Neural cell (in vitro differentiated cells): ENCODE data around the gene ISCU. TPM values are rescaled to one million over a fixed set of nuclear protein-coding genes. Genes with fewer than 3 reads are reported as not detected.

Experiments
- H2AFZ ChIP-seq: fragments of 200-600, 300-800 bp; sonication (generic), shearing (Covaris generic); 2 replicates; pipeline ENCODE4 v1.6.0; 2014; ENCODE audit warnings: low read depth, mild to moderate bottlenecking, antibody characterized with exemption, low read length, moderate library complexity
- H3F3A ChIP-seq: fragments of 200-600 bp; shearing (Covaris generic); 2 replicates; pipeline ENCODE4 v1.6.1; 2016; ENCODE audit warnings: mild to moderate bottlenecking, moderate library complexity, mixed read lengths, antibody characterized with exemption, low read length; ENCODE audit not compliant: insufficient read depth, poor library complexity, severe bottlenecking
- H3K27ac ChIP-seq: fragments of 200-600, 300-800 bp; sonication (generic), shearing (Covaris generic); 2 replicates; pipeline ENCODE4 v1.5.1; 2014; ENCODE audit warnings: mild to moderate bottlenecking, low read length, moderate library complexity
- H3K27me3 ChIP-seq: fragments of 300-800, 200-600 bp; sonication (generic), shearing (Covaris generic); 2 replicates; pipeline ENCODE4 v1.6.0; 2014; ENCODE audit warnings: mild to moderate bottlenecking, low read depth, low read length, moderate library complexity; ENCODE audit not compliant: insufficient read depth
- H3K36me3 ChIP-seq: fragments of 300-800, 200-600 bp; sonication (generic), shearing (Covaris generic); 2 replicates; pipeline ENCODE4 v1.5.1; 2014; ENCODE audit warnings: mild to moderate bottlenecking, antibody characterized with exemption, low read length, moderate library complexity; ENCODE audit not compliant: insufficient read depth
- H3K4me2 ChIP-seq: fragments of 300-800, 200-600 bp; sonication (generic), shearing (Covaris generic); 2 replicates; pipeline ENCODE4 v1.6.0; 2014; ENCODE audit warnings: mild to moderate bottlenecking, low read length
- H3K4me3 ChIP-seq: fragments of 300-800, 200-600 bp; sonication (generic), shearing (Covaris generic); 2 replicates; pipeline ENCODE4 v1.5.1; 2014; ENCODE audit warnings: mild to moderate bottlenecking, low read length, moderate library complexity
- H3K79me2 ChIP-seq: fragments of 200-600 bp; shearing (Covaris generic); replicated peaks from 2 replicates; pipeline ENCODE4 v1.6.0; 2014; ENCODE audit warnings: mild to moderate bottlenecking, low read length, moderate library complexity; ENCODE audit not compliant: insufficient read depth
- H3K9ac ChIP-seq: fragments of 300-800, 200-600 bp; sonication (generic), shearing (Covaris generic); 2 replicates; pipeline ENCODE4 v1.6.1; 2016; ENCODE audit warnings: mild to moderate bottlenecking, low read length, mixed read lengths
- H3K9me2 ChIP-seq: fragments of 200-600 bp; shearing (Covaris generic); 2 replicates; pipeline ENCODE4 v1.6.1; 2016; ENCODE audit warnings: mild to moderate bottlenecking, low read length, mixed read lengths; ENCODE audit not compliant: insufficient read depth
- H3K9me3 ChIP-seq: fragments of 200-600, 300-800 bp; sonication (generic), shearing (Covaris generic); 2 replicates; pipeline ENCODE4 v1.6.1; 2016; ENCODE audit warnings: mild to moderate bottlenecking, mixed run types, low read length, moderate library complexity, mixed read lengths
- H4K20me1 ChIP-seq: fragments of 200-600 bp; shearing (Covaris generic); 2 replicates; pipeline ENCODE4 v1.6.1; 2016; ENCODE audit warnings: mild to moderate bottlenecking, mixed run types; ENCODE audit not compliant: insufficient read depth
- EP300 ChIP-seq: fragments of 450-650 bp; conservative IDR thresholded peaks from 2 replicates; pipeline ENCODE4 v1.6.1; 2014; ENCODE audit warnings: antibody characterized with exemption, mild to moderate bottlenecking, moderate library complexity; ENCODE audit not compliant: poor library complexity, severe bottlenecking
- EZH2 ChIP-seq: fragments of 200-600, 300-800 bp; shearing (Covaris generic), sonication (generic); IDR thresholded peaks from 2 replicates; pipeline ENCODE4 v1.6.1; 2014; ENCODE audit warnings: antibody characterized with exemption, low read length, borderline replicate concordance, mild to moderate bottlenecking; ENCODE audit not compliant: insufficient read depth, poor library complexity, severe bottlenecking
- MXI1 ChIP-seq: fragments of 450-650 bp; conservative IDR thresholded peaks from 2 replicates; pipeline ENCODE4 v1.6.1; 2014; ENCODE audit warnings: antibody characterized with exemption, mild to moderate bottlenecking; ENCODE audit not compliant: poor library complexity, severe bottlenecking
- POLR2AphosphoS5 ChIP-seq: IDR thresholded peaks from 2 replicates; pipeline ENCODE4 v1.6.1; 2012
- RAD21 ChIP-seq: fragments of 450-650 bp; conservative IDR thresholded peaks from 2 replicates; pipeline ENCODE4 v1.6.1; 2014; ENCODE audit warnings: antibody characterized with exemption, mild to moderate bottlenecking, moderate library complexity
- REST ChIP-seq: IDR thresholded peaks from 2 replicates; pipeline ENCODE4 v1.6.1; 2012; ENCODE audit warnings: borderline replicate concordance
- SMC3 ChIP-seq: fragments of 450-650 bp; conservative IDR thresholded peaks from 2 replicates; pipeline ENCODE4 v1.6.1; 2014; ENCODE audit warnings: antibody characterized with exemption, mild to moderate bottlenecking, moderate library complexity; ENCODE audit not compliant: poor library complexity
- TAF1 ChIP-seq: IDR thresholded peaks from 2 replicates; pipeline ENCODE4 v1.6.1; 2012; ENCODE audit warnings: low read depth
- polyA plus RNA-seq: library from polyadenylated mRNA; depleted of rRNA; stranded (reverse); fragments of >200 nt; gene quantifications from 2 replicates; pipeline ENCODE4 v1.2.3, GENCODE V29; 2014
- TF ChIP-seq, protein P1 (sequence below): fragments of 450-650 bp; IDR thresholded peaks from 2 replicates; pipeline ENCODE4 v1.5.1; 2014; ENCODE audit warnings: antibody characterized with exemption, mild to moderate bottlenecking, moderate library complexity; ENCODE audit not compliant: poor library complexity, severe bottlenecking

ISCU gene
- polyA plus RNA-seq, 1 donor from 2014 or later, result 164 TPM

- Histone ChIP-seq H4K20me1 (no peaks in the 10 kb centered on the region), H3K27ac (no peak overlapping the region), H3K9ac (no peak overlapping the region), H3K9me3 (no peaks in the 10 kb centered on the region), H3K36me3 (no peaks in the 10 kb centered on the region), H2AFZ (no peak overlapping the region), H3K4me2 (no peak overlapping the region), H3K4me3 (no peak overlapping the region), H3F3A (no peaks in the 10 kb centered on the region), H3K79me2 (no peaks in the 10 kb centered on the region), H3K9me2 (no peaks in the 10 kb centered on the region), H3K27me3 (no peaks in the 10 kb centered on the region)
- TF ChIP-seq REST, result no peak
- no peak for TF ChIP-seq SMC3
- no peak for TF ChIP-seq TAF1
- no peak for TF ChIP-seq RAD21
- TF ChIP-seq POLR2AphosphoS5, result no peak
- TF ChIP-seq MXI1, result no peak
- TF ChIP-seq, protein P1, sequence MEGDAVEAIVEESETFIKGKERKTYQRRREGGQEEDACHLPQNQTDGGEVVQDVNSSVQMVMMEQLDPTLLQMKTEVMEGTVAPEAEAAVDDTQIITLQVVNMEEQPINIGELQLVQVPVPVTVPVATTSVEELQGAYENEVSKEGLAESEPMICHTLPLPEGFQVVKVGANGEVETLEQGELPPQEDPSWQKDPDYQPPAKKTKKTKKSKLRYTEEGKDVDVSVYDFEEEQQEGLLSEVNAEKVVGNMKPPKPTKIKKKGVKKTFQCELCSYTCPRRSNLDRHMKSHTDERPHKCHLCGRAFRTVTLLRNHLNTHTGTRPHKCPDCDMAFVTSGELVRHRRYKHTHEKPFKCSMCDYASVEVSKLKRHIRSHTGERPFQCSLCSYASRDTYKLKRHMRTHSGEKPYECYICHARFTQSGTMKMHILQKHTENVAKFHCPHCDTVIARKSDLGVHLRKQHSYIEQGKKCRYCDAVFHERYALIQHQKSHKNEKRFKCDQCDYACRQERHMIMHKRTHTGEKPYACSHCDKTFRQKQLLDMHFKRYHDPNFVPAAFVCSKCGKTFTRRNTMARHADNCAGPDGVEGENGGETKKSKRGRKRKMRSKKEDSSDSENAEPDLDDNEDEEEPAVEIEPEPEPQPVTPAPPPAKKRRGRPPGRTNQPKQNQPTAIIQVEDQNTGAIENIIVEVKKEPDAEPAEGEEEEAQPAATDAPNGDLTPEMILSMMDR, result no peak
- TF ChIP-seq EZH2, result no peak
- no peak for TF ChIP-seq EP300
Observed at GRCh38 chr12:108616359-108616758, 54.0 kb downstream of the ISCU start.

- TF ChIP-seq REST (no peak), MXI1 (no peak), SMC3 (no peak), TAF1 (no peak), EP300 (no peak), RAD21 (no peak), EZH2 (no peak), POLR2AphosphoS5 (no peak)
- TF ChIP-seq, protein P1, result no peak
- H3K4me2 ChIP-seq, result no peak overlapping the region
- H3F3A ChIP-seq, result no peaks in the 10 kb centered on the region
- H4K20me1 ChIP-seq, result no peaks in the 10 kb centered on the region
- H3K27ac ChIP-seq, result no peak overlapping the region
- no peaks in the 10 kb centered on the region for H3K9me2 ChIP-seq
- no peak overlapping the region for H2AFZ ChIP-seq
- no peak overlapping the region for H3K9ac ChIP-seq
- no peak overlapping the region for H3K4me3 ChIP-seq
- H3K27me3 ChIP-seq, result no peaks in the 10 kb centered on the region
- no peaks in the 10 kb centered on the region for H3K9me3 ChIP-seq
- H3K36me3 ChIP-seq, result no peaks in the 10 kb centered on the region
- H3K79me2 ChIP-seq, result no peaks in the 10 kb centered on the region
Observed at GRCh38 chr12:108616941-108617858, 54.8 kb downstream of the ISCU start.
